Activated B cell treated with CpG ODN at 0.5 μM for 24 hours (primary cell): Measurements from ENCODE around the gene MBTD1. TPM values are rescaled to one million over a fixed set of nuclear protein-coding genes. Genes with fewer than 3 reads are reported as not detected.

Experiments
- ATAC-seq: fragments of 200-7000 bp; cut with Tn5 transposase; one replicate; pipeline ENCODE4 v1.10.0; 2021; ENCODE audit warnings: low read depth, mild to moderate bottlenecking, moderate library complexity
- CTCF ChIA-PET: fragments of 350-600 bp; sonication (Branson Sonifier 250); formaldehyde crosslinking; loops from one replicate; lab custom pipeline; 2021; ENCODE audit warnings: antibody characterized with exemption; lab: Charles Lee
- POLR2A ChIA-PET: fragments of 350-600 bp; sonication (Branson Sonifier 250); formaldehyde crosslinking; loops from one replicate; lab custom pipeline; 2021; ENCODE audit warnings: antibody characterized with exemption; lab: Charles Lee
- DNase-seq: peaks from one replicate; pipeline ENCODE4 v3.0.0; 2022
- H3K27ac Mint-ChIP-seq: one replicate; pipeline ENCODE4 v1.8.0; 2020; ENCODE audit warnings: mixed read lengths
- H3K27me3 Mint-ChIP-seq: one replicate; pipeline ENCODE4 v1.8.0; 2021; ENCODE audit warnings: mixed read lengths
- H3K36me3 Mint-ChIP-seq: one replicate; pipeline ENCODE4 v1.8.0; 2021; ENCODE audit warnings: low read depth, mixed read lengths
- H3K4me1 Mint-ChIP-seq: one replicate; pipeline ENCODE4 v1.8.0; 2021; ENCODE audit warnings: mixed read lengths
- H3K4me3 Mint-ChIP-seq: one replicate; pipeline ENCODE4 v1.8.0; 2020; ENCODE audit warnings: mild to moderate bottlenecking, mixed read lengths
- H3K9me3 Mint-ChIP-seq: one replicate; pipeline ENCODE4 v1.8.0; 2020; ENCODE audit warnings: mixed read lengths
- intact Hi-C: fragments of 100-400 bp; cut with micrococcal nuclease; formaldehyde crosslinking; loops from one replicate; pipeline ENCODE4 v1.15.1; 2024
- total RNA-seq: library from RNA; stranded (reverse); gene quantifications from 2 replicates; pipeline ENCODE4 v1.2.3, GENCODE V29; 2022
- TF ChIP-seq, protein P1 (sequence below): fragments of 200-600 bp; IDR thresholded peaks from one replicate; pipeline ENCODE4 v1.8.0; 2022; ENCODE audit warnings: antibody characterized with exemption, mild to moderate bottlenecking

MBTD1 gene
- total RNA-seq, 1 donor from 2014 or later: 23.6 TPM

DNA sequence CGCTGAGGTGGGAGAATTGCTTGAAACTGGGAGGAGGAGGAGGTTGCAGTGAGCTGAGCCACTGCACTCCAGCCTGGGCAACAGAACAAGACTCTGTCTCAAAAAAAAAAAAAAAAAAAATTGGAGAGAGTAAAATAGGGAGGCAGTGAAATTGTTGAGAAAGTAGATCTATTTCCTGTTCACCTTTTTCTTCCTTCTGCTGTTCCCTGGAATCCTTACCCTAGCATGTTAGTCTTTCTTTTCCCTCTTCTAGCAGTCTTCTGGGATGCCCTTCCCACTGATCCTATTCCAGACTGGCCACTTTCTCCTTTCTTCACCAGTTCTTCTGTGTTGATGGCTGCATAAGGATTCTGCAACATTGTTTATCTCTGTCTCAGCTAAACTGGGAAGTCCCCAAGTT lies 90.5 kb downstream of the MBTD1 start:
- DNase-seq: no peak
- H3K4me3 Mint-ChIP-seq: no peak overlapping the region
- intact Hi-C loops: loop anchor here (5.0 kb wide), 3 partner anchors 167 to 462 kb away; partner anchors contain the start of genes ANKRD40 and TOB1
- H3K27me3 Mint-ChIP-seq: no peaks in the 10 kb centered on the region
- no peaks in the 10 kb centered on the region for H3K9me3 Mint-ChIP-seq
- ChIA-PET POLR2A (no interaction called here), CTCF (interaction anchor here (1.7 kb wide), 1 partner anchor 168 kb away, joined by 4 read pairs; no protein-coding TSS in a partner anchor)
- TF ChIP-seq, protein P1, sequence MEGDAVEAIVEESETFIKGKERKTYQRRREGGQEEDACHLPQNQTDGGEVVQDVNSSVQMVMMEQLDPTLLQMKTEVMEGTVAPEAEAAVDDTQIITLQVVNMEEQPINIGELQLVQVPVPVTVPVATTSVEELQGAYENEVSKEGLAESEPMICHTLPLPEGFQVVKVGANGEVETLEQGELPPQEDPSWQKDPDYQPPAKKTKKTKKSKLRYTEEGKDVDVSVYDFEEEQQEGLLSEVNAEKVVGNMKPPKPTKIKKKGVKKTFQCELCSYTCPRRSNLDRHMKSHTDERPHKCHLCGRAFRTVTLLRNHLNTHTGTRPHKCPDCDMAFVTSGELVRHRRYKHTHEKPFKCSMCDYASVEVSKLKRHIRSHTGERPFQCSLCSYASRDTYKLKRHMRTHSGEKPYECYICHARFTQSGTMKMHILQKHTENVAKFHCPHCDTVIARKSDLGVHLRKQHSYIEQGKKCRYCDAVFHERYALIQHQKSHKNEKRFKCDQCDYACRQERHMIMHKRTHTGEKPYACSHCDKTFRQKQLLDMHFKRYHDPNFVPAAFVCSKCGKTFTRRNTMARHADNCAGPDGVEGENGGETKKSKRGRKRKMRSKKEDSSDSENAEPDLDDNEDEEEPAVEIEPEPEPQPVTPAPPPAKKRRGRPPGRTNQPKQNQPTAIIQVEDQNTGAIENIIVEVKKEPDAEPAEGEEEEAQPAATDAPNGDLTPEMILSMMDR: no peak
- H3K4me1 Mint-ChIP-seq: peaks cover 24% of the 10 kb centered on the region
- ATAC-seq: no peak
- peak overlapping the region; percentile 41 for H3K27ac Mint-ChIP-seq
- H3K36me3 Mint-ChIP-seq: peaks cover 56% of the 10 kb centered on the region

DNA sequence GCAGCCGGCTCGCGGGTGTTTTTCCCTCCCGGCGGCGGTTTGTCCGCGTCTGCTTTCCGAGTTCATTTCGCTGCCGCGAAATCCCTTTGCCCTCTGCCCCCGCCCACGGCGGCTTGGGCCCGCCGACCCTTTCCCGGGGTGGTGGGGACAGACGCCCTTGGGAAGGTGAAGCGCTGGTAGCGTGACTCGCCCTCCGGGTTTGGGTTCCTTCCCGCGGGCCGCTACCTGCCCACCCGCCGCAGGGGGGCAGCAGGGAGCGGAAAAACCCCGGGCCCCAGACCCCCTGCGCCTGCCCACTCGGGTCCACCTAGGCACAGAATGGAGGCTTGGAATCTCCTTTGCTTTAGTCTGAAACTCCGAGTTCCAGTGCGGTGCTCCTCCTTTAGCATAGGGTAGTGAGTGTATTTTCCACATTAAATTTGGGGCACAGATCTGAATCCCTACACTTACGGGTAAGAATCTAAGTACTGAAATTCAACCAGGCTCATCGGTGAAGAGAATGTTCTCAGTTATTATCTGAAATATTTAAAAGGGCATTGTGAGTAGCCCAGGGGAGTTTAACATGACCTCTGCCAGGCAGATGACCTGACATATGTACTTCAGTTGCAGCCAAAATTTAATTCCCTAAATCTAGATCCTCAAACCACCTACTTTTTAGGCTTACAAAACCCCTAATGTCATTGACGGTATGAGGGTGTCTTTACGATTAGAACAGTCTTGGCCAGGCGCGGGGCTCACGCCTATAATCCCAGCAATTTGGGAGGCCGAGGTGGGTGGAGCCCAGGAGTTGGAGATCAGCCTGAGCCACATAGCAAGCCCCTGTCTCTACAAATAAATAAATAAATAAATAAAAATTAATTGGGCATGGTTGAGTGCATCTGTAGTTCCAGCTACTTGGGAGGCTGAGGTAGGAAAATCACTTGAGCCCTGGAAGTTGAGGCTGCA lies 92.6 kb downstream of the MBTD1 start:
- peak; percentile 50 for ATAC-seq

DNA sequence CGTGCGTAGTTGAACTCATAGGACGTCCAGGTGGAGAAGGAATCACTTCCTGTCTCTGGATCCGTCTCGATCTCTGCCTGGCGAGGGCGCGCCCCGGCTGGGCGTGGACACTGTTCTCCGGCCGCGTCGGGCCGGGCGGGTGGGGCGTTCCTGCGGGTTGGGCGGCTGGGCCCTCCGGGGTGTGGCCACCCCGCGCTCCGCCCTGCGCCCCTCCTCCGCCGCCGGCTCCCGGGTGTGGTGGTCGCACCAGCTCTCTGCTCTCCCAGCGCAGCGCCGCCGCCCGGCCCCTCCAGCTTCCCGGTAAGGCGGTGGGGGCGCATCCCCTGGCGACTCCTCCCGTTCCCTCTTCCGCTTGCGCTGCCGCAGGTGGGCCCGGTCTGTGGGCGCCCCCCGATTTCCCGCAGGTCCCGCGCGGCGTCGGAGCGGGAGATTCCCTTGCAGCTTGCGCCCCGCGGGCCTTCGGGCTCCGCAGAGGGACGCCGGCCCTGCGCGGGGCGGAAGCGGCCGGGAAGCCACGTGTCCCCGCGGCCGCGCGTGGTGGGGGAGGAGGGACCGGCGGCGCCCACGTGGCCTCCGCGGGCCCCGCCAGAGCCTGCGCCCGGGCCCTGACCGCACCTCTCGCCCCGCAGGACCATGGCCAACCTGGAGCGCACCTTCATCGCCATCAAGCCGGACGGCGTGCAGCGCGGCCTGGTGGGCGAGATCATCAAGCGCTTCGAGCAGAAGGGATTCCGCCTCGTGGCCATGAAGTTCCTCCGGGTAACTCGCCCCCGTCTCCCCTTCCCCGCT lies 93.5 kb downstream of the MBTD1 start, which contains the start of gene NME2:
NME2 (plus strand) TSS at position 214 of the 789 bp plus-strand sequence; CDS start at position 634, 420 bp downstream.
- DNase-seq (peak; percentile 85), ATAC-seq (peak; percentile 86)
- H3K36me3 Mint-ChIP-seq: peaks cover 63% of the 10 kb centered on the region
- H3K27ac Mint-ChIP-seq: peak within 1 kb of the TSS; percentile 90
- intact Hi-C loops: loop anchor here (1.0 to 5.0 kb wide), 5 partner anchors 13 to 459 kb away; partner anchors contain the start of genes ANKRD40, NME1, SPAG9 and TOB1
- H3K4me1 Mint-ChIP-seq: peaks cover 24% of the 10 kb centered on the region
- POLR2A ChIA-PET: interaction anchor here (0.5 to 4.2 kb wide), 9 partner anchors 9 to 300 kb away, joined by 3 to 51 read pairs (median 4); partner anchors contain the start of genes NME1, SPAG9 and TOB1
- no peaks in the 10 kb centered on the region for H3K27me3 Mint-ChIP-seq
- TF ChIP-seq, protein P1: no peak
- H3K9me3 Mint-ChIP-seq: no peaks in the 10 kb centered on the region
- CTCF ChIA-PET: interaction anchor here (1.3 to 2.2 kb wide), 2 partner anchors 13 to 167 kb away, joined by 5 to 11 read pairs; partner anchors contain the start of gene NME1
- peak within 1 kb of the TSS; percentile 86 for H3K4me3 Mint-ChIP-seq

More for the DNA sequence above, 92.6 kb downstream of the MBTD1 start:
- CTCF ChIA-PET: interaction anchor here (1.6 to 2.2 kb wide), 3 partner anchors 14 to 166 kb away, joined by 4 to 11 read pairs (median 5); partner anchors contain the start of gene NME1
- Mint-ChIP-seq H3K36me3 (peaks cover 62% of the 10 kb centered on the region), H3K27ac (peak overlapping the region; percentile 77), H3K27me3 (no peaks in the 10 kb centered on the region), H3K9me3 (no peaks in the 10 kb centered on the region), H3K4me1 (peaks cover 24% of the 10 kb centered on the region), H3K4me3 (peak overlapping the region; percentile 80)
- POLR2A ChIA-PET: interaction anchor here (0.5 to 4.2 kb wide), 6 partner anchors 13 to 301 kb away, joined by 3 to 51 read pairs (median 8); partner anchors contain the start of genes NME1, SPAG9 and TOB1
- intact Hi-C loops: loop anchor here (1.0 to 5.0 kb wide), 6 partner anchors 14 to 460 kb away; partner anchors contain the start of genes ANKRD40, MBTD1, NME1 and SPAG9
- peak; percentile 72 for DNase-seq
- TF ChIP-seq, protein P1: peak; percentile 42

- H3K36me3 Mint-ChIP-seq: peaks cover 63% of the 10 kb centered on the region
- TF ChIP-seq, protein P1: no peak
- CTCF ChIA-PET: interaction anchor here (1.3 to 2.2 kb wide), 2 partner anchors 13 to 166 kb away, joined by 5 to 11 read pairs; partner anchors contain the start of gene NME1
- no peaks in the 10 kb centered on the region for H3K9me3 Mint-ChIP-seq
- peak overlapping the region; percentile 90 for H3K27ac Mint-ChIP-seq
- POLR2A ChIA-PET: interaction anchor here (0.5 to 4.2 kb wide), 7 partner anchors 10 to 299 kb away, joined by 3 to 51 read pairs (median 3); partner anchors contain the start of genes NME1, SPAG9 and TOB1
- intact Hi-C loops: loop anchor here (1.0 to 5.0 kb wide), 5 partner anchors 12 to 458 kb away; partner anchors contain the start of genes ANKRD40, NME1, SPAG9 and TOB1
- DNase-seq (no peak), ATAC-seq (peak; percentile 32)
- peaks cover 24% of the 10 kb centered on the region for H3K4me1 Mint-ChIP-seq
- H3K4me3 Mint-ChIP-seq: peak overlapping the region; percentile 86
- H3K27me3 Mint-ChIP-seq: no peaks in the 10 kb centered on the region
Measured at GRCh38 chr17:51165680-51166197, 94.1 kb downstream of the MBTD1 start.
